ENCODE results near the gene SORL1. TPM values are rescaled to one million over a fixed set of nuclear protein-coding genes. Genes with fewer than 3 reads are reported as not detected.

The SORL1 gene
- total RNA-seq, 2 donors from 2014 or later = 26.8 to 45.5 TPM

GRCh38 chr11:121586750-121587149 lies 134.6 kb downstream of the SORL1 start:
- no peak overlapping the region for H3K4me3 Mint-ChIP-seq
- no peaks in the 10 kb centered on the region for H3K9me3 Mint-ChIP-seq
- H3K4me1 Mint-ChIP-seq (ENCODE audit: low read depth in 2 of 2) = peaks cover 53 to 58% of the 10 kb centered on the region in 2 donors
- H3K36me3 Mint-ChIP-seq = peaks cover 11% of the 10 kb centered on the region
- DNase-seq (ENCODE audit: low spot score) (no peak), ATAC-seq (no peak)
- H3K27me3 Mint-ChIP-seq = no peaks in the 10 kb centered on the region
- peak overlapping the region in 1 of 2 donors; percentile 15 for H3K27ac Mint-ChIP-seq

DNA sequence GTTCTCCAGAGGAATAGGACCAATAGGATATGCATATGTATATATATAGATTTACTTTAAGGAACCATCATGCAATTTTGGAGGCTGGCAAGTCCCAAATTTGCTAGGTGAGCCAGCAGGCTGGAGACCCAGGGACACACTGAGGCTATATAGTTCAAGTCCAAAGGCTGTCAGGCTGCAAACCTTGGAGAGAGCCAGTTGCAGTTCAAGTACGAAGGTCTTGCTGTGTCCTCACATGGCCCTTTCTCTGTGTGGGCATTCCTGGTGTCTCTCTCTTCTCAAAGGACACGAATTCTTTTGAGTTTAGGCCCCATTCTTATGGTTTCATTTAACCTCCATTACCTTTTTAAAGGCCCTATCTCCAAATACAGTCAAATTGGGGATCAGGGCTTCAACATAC lies 135.1 kb downstream of the SORL1 start:
- ATAC-seq = no peak
- Mint-ChIP-seq H3K27ac (peak overlapping the region in 1 of 2 donors; percentile 15), H3K4me3 (no peak overlapping the region), H3K27me3 (no peaks in the 10 kb centered on the region), H3K9me3 (no peaks in the 10 kb centered on the region), H3K4me1 (ENCODE audit: low read depth in 2 of 2) (peaks cover 53 to 54% of the 10 kb centered on the region in 2 donors), H3K36me3 (peaks cover 11% of the 10 kb centered on the region)
- no peak for DNase-seq (ENCODE audit: low spot score)

DNA sequence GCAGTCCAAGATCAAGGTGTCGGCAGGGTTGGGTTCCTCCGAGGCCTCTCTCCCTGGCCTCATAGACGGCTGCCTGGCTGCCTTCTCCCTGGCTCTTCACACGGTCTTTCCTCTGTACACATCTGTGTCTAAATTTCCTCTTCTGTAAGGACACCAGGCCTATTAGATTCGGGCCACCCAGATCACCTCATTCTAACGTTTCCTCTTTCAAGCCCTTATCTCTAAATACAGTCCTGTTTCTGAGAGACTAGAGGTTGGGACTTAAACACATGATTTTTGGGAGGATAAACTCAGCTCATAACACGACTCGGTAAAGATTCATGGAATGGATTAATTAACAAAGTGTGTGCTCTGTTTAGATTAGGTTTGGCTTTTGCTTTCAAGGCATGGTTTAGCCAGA lies 136.6 kb downstream of the SORL1 start:
- DNase-seq (ENCODE audit: low spot score) (no peak), ATAC-seq (no peak)
- Mint-ChIP-seq H3K27ac (peak overlapping the region; percentile 88 to 94), H3K4me1 (ENCODE audit: low read depth in 2 of 2) (peaks cover 39 to 43% of the 10 kb centered on the region in 2 donors), H3K36me3 (peaks cover 18% of the 10 kb centered on the region), H3K27me3 (no peaks in the 10 kb centered on the region), H3K4me3 (no peak overlapping the region), H3K9me3 (no peaks in the 10 kb centered on the region)

GRCh38 chr11:121589946-121590537 lies 137.9 kb downstream of the SORL1 start:
- H3K9me3 Mint-ChIP-seq = no peaks in the 10 kb centered on the region

DNA sequence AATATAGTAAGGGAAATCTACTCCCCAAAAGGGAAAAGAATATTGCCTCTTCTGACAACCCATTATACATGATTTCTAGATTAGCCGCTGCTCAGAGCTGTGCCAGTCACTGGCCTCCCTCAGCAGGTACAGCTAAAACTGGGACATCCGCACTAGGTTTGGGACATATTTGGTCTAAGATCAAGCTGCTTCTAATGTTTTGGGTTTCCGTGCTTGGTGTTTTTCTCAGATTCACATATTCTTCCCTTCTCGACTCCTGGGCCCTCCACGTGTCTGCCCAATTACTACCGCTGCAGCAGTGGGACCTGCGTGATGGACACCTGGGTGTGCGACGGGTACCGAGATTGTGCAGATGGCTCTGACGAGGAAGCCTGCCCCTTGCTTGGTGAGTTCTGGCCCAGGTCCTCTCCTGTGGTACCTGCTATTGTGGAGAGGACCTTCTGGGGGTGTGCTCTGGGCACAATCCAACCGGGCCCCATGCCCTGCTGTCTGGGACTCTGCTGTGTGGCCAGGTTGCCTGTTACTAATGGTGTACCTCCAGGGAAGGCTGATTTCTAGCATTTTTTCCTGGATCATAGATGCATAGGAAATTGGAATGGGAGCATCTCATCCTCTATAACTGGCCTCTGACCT lies 138.8 kb downstream of the SORL1 start:
- peaks cover 20% of the 10 kb centered on the region for H3K36me3 Mint-ChIP-seq
- peaks cover 33 to 36% of the 10 kb centered on the region in 2 donors for H3K4me1 Mint-ChIP-seq (ENCODE audit: low read depth in 2 of 2)
- H3K9me3 Mint-ChIP-seq = no peaks in the 10 kb centered on the region
- no peaks in the 10 kb centered on the region for H3K27me3 Mint-ChIP-seq
- peak in 1 of 2 donors; percentile 4 for ATAC-seq
- H3K27ac Mint-ChIP-seq = peak overlapping the region; percentile 88 to 94
- no peak for DNase-seq (ENCODE audit: low spot score)
- peak overlapping the region; percentile 59 for H3K4me3 Mint-ChIP-seq

More at GRCh38 chr11:121589946-121590537, 137.9 kb downstream of the SORL1 start:
- peak overlapping the region; percentile 59 for H3K4me3 Mint-ChIP-seq
- DNase-seq (ENCODE audit: low spot score) = peak; percentile 66
- peak; percentile 72 to 74 for ATAC-seq
- no peaks in the 10 kb centered on the region for H3K27me3 Mint-ChIP-seq
- peaks cover 33 to 36% of the 10 kb centered on the region in 2 donors for H3K4me1 Mint-ChIP-seq (ENCODE audit: low read depth in 2 of 2)
- peak overlapping the region; percentile 88 to 94 for H3K27ac Mint-ChIP-seq
- peaks cover 20% of the 10 kb centered on the region for H3K36me3 Mint-ChIP-seq

GRCh38 chr11:121591405-121592033 lies 139.4 kb downstream of the SORL1 start:
- DNase-seq (ENCODE audit: low spot score) (peak; percentile 83), ATAC-seq (peak; percentile 66 to 82)
- H3K27me3 Mint-ChIP-seq = no peaks in the 10 kb centered on the region
- no peaks in the 10 kb centered on the region for H3K9me3 Mint-ChIP-seq
- H3K27ac Mint-ChIP-seq = peak overlapping the region; percentile 66 to 88
- peaks cover 20% of the 10 kb centered on the region for H3K36me3 Mint-ChIP-seq
- peak overlapping the region; percentile 32 for H3K4me3 Mint-ChIP-seq
- peaks cover 32 to 33% of the 10 kb centered on the region in 2 donors for H3K4me1 Mint-ChIP-seq (ENCODE audit: low read depth in 2 of 2)

DNA sequence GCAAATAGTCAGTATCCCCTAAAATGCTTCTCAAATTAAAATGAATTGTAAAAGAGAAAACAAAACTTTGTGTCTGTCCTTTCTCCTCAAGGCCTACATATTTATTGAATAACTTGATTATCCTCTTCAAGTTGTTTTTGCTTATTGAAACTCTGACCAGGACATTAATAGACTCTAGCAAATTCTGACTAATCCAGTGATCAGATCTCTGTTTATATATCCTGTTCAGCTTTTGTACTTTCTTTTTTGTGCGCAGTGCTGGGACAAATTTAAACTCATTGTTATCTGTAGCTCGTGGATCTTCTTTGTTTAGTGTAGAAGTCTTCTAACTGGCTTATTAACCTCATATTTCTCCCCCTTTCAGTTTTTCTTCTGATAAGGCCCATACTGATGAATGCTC lies 140.6 kb downstream of the SORL1 start:
- H3K4me3 Mint-ChIP-seq = no peak overlapping the region
- H3K4me1 Mint-ChIP-seq (ENCODE audit: low read depth in 2 of 2) = peaks cover 32 to 34% of the 10 kb centered on the region in 2 donors
- no peak for DNase-seq (ENCODE audit: low spot score)
- H3K27me3 Mint-ChIP-seq = no peaks in the 10 kb centered on the region
- no peak for ATAC-seq
- peak overlapping the region in 1 of 2 donors; percentile 34 for H3K27ac Mint-ChIP-seq
- H3K9me3 Mint-ChIP-seq = no peaks in the 10 kb centered on the region
- peaks cover 19% of the 10 kb centered on the region for H3K36me3 Mint-ChIP-seq

GRCh38 chr11:121595717-121596161 lies 143.6 kb downstream of the SORL1 start:
- Mint-ChIP-seq H3K9me3 (no peaks in the 10 kb centered on the region), H3K36me3 (peaks cover 14% of the 10 kb centered on the region), H3K4me3 (no peak overlapping the region), H3K27ac (no peak overlapping the region), H3K4me1 (ENCODE audit: low read depth in 2 of 2) (peaks cover 15 to 17% of the 10 kb centered on the region in 2 donors), H3K27me3 (no peaks in the 10 kb centered on the region)
- no peak for DNase-seq (ENCODE audit: low spot score)
- no peak for ATAC-seq

- Mint-ChIP-seq H3K36me3 (peaks cover 9% of the 10 kb centered on the region), H3K27ac (peak overlapping the region in 1 of 2 donors; percentile 33)
Observed at GRCh38 chr11:121596195-121597155, 144.4 kb downstream of the SORL1 start.

DNA sequence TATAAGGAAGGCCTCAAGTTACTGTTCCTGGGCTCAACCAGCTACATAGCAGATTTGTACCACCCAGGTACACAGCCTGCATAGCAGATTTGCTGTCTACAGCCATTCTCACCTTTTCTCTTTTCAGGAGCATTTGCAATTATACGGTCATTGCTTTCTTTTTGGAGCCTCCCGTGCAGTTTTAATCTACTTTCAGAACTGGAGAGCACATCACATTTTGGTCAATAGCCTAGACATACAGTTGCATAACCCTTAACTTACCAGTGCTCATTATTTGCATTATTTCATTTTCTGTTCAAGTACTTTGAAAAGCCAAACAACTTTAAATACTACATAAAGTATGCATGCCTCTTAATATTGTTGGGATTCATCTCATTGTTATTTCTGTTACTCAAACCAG lies 151.2 kb downstream of the SORL1 start:
- H3K4me3 Mint-ChIP-seq = no peak overlapping the region
- ATAC-seq (no peak), DNase-seq (ENCODE audit: low spot score) (no peak)
- no peaks in the 10 kb centered on the region for H3K27me3 Mint-ChIP-seq
- H3K4me1 Mint-ChIP-seq (ENCODE audit: low read depth in 2 of 2) = peaks cover 6 to 7% of the 10 kb centered on the region in 2 donors
- H3K9me3 Mint-ChIP-seq = no peaks in the 10 kb centered on the region
- H3K36me3 Mint-ChIP-seq = peaks cover 4% of the 10 kb centered on the region
- H3K27ac Mint-ChIP-seq = no peak overlapping the region

More at GRCh38 chr11:121596195-121597155, 144.4 kb downstream of the SORL1 start:
- Mint-ChIP-seq H3K9me3 (no peaks in the 10 kb centered on the region), H3K4me3 (no peak overlapping the region), H3K27me3 (no peaks in the 10 kb centered on the region), H3K4me1 (ENCODE audit: low read depth in 2 of 2) (peaks cover 9 to 10% of the 10 kb centered on the region in 2 donors)
- DNase-seq (ENCODE audit: low spot score) (no peak), ATAC-seq (no peak)

GRCh38 chr11:121604152-121604551 lies 152.0 kb downstream of the SORL1 start:
- Mint-ChIP-seq H3K36me3 (peaks cover 11% of the 10 kb centered on the region), H3K4me1 (ENCODE audit: low read depth in 2 of 2) (peaks cover 5 to 6% of the 10 kb centered on the region in 2 donors), H3K4me3 (no peak overlapping the region), H3K27me3 (no peaks in the 10 kb centered on the region), H3K9me3 (no peaks in the 10 kb centered on the region), H3K27ac (peak overlapping the region in 1 of 2 donors; percentile 40)
- ATAC-seq = no peak
- DNase-seq (ENCODE audit: low spot score) = no peak

DNA sequence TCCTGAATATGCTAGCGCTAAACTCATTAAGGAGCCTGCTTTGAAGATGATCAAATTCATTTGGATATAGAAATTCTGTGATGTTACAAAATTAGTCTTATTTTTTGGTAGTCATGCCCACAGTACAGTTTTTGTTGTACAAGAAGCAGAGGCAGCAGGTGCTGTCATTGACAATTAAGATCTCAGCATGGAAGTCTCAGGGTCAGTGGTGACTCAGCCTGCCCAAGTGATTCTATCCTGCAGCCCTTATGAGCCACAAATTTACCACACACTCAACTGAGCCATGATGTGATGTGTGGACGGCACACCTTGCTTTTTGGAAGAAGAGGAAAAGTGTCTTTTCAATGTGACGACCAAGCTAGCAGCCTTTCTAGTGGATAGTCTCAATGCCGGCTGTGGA lies 154.2 kb downstream of the SORL1 start:
- Mint-ChIP-seq H3K27ac (no peak overlapping the region), H3K9me3 (no peaks in the 10 kb centered on the region), H3K4me3 (no peak overlapping the region), H3K27me3 (no peaks in the 10 kb centered on the region), H3K4me1 (ENCODE audit: low read depth in 2 of 2) (peaks cover 0 to 5% of the 10 kb centered on the region in 2 donors), H3K36me3 (peaks cover 11% of the 10 kb centered on the region)
- no peak for ATAC-seq
- DNase-seq (ENCODE audit: low spot score) = no peak

DNA sequence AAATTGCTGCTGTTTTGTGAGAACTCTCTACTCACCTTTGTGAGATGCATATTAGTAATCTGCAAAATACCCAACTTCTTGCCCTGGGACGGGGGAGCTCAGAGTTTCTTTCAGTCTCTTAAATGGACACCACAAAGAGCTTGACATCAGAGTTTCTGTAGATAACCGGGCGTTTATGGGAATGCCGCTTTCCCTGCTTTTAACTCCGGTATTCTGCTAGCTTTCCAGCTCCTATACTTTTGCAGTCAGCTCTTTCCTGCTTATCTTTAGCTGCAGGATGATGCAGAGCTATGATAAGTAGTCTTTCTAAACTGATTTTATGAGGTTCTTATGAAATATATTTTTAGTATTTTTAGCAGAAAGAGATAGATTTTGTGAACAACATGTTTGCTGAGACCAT lies 155.2 kb downstream of the SORL1 start:
- Mint-ChIP-seq H3K4me3 (no peak overlapping the region), H3K9me3 (no peaks in the 10 kb centered on the region), H3K36me3 (peaks cover 11% of the 10 kb centered on the region), H3K4me1 (ENCODE audit: low read depth in 2 of 2) (peaks cover 0 to 3% of the 10 kb centered on the region in 2 donors), H3K27ac (no peak overlapping the region), H3K27me3 (no peaks in the 10 kb centered on the region)
- no peak for ATAC-seq
- DNase-seq (ENCODE audit: low spot score) = no peak

Data from natural killer cell treated with Interleukin-12 subunit alpha and Interleukin-12 subunit beta and Interleukin-15 and Interleukin-18, amount 100 ng/mL, for 72 hours (primary cell).